AML-193 (cell line): ENCODE measurements around the gene ACTR3C.
"Not testable (repeated sequence)": the region's sequence is repeated elsewhere in the genome, so short reads cannot be mapped to it uniquely, and the experiment has no call there.

ENCODE experiments used
- DNase-seq, 2 experiments: peaks; one replicate each; lab custom pipeline; 2025; lab: John Stamatoyannopoulos, UW

The ACTR3C gene

DNA sequence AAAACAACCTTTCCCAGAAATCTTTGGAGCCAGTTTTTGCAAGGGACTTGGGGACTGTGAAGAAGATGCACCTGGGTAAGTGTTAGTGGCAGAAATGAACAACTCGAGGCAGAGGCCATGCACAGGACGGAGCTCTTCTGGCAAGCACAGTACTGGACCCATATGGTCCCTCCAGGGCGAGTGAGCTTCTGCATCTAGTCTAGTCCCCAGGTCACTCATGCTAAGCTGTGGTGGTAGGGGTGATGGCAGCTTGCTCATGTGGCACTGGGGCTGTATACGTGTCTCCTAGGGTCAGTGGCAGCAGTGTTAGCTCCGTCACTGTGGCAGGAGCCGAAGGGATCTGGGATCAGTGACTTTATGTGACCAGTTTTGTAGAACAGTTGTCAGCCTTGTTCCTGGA is 9.5 kb downstream of the ACTR3C start:
- no peak for DNase-seq

DNA sequence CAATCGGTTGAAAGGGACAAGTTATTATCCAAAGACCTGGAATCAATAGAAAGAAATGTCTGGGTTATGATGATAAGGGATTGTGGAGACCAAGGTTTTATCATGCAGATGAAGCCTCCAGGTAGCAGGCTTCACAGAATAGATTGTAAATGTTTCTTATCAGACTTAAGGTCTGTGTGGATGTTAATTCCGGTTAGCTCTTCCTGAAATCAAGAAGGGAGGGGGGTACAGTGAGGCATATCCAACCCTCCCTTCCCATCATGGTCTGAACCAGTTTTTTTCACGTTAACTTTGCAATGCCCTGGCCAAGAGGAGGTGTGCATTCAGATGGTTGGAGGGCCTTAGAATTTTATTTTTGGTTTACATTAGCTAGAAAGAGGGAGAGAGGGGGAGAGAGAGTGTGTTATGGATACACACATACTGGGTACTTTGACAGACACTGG is 10.0 kb downstream of the ACTR3C start:
- no peak for DNase-seq

DNA sequence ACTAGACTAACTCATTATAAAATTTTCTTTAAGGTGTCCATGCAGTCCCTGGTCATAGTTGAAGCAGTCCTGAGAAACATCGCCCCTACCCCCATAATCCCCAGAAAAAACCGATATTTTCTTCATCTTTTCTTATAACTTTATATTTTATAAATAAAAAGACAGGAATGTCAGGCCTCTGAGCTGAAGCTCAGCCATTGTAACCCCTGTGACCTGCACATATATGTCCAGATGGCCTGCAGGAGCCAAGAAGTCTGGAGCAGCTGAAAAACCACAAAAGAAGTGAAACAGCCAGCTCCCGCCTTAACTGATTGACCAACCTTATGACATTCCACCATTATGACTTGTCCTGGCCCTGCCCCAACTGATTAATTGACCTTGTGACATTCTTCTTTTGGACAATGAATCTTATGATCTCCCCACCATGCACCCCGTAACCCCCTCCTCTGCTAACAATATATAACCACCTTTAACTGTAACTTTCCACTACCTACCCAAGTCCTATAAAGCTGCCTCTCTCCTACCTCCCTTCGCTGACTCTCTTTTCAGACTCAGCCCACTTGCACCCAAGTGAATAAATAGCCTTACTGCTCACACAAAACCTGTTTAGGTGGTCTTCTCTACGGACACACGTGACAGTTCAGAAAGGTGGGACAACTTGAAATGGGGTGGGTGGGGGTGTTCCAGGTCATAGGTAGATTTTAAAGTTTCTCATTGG is 10.5 kb downstream of the ACTR3C start:
- DNase-seq = not testable (repeated sequence)

DNA sequence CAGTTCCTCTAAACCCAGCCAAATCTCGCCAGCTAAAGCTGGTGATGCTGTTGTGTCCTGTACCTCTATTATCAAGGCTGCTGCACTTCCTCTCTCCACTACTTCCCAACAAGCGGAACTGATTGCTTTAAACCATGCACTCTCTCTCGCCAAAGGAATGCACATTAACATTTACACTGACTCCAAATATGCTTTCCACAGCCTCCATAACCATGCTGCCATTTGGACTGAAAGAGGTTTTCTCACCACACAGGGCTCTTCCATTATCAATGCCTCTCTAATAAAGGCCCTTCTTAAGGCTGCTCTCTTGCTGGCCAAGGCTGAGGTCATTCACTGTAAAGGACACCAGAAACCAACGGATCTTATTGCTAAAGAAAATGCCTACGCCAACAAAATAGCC is 11.6 kb downstream of the ACTR3C start:
- DNase-seq = no peak

DNA sequence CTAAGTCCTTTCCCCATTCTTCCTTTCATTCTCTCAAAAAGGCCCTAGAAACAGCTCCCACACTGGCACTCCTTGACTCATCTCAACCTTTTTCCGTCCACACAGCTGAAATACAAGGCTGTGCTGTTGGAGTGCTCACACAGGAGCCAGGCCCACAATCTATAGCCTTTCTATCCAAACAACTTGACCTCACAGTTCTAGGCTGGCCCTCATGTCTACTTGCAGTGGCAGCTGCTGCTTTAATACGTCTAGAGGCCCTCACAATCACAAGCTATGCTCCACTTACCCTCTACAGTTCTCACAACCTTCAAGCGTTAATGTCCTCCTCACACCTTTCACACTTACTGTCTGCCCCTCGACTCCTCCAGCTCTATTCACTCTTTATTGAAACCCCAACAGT is 12.2 kb downstream of the ACTR3C start:
- no peak for DNase-seq

DNA sequence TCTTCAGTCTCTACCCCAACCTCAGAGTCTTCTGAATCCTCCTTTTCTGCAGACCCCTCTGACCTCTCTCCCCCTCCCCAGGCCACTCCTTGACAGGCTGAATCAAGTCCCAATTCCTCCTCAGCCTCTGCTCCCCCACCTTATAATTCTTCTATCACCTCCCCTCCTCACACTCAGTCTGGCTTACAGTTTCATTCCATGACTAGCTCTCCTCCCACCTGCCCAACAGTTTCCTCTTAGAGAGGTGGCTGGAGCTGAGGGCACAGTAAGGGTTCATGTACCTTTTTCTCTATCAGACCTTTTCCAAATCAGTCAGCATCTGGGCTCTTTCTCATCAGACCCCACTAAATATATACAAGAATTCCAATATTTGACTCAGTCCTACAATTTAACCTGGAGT is 14.8 kb downstream of the ACTR3C start:
- DNase-seq = no peak

DNA sequence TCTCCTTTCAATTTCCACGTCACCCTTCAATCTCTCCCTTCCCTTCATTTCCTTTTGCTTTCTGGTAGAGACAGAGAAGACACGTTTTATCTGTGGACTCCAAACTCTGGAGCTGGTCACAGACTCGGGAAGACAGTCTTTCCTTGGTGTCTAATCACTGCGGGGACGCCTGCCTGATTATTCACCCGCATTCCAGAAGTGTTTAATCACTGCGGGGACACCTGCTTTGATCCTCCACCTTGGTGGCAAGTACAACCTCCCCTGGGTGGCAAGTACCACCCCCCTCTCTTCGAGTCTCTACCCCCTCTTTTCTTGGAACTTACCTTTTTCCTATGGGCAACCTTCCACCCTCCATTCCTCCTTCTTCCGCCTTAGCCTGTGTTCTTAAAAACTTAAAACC is 15.4 kb downstream of the ACTR3C start:
- DNase-seq = no peak

DNA sequence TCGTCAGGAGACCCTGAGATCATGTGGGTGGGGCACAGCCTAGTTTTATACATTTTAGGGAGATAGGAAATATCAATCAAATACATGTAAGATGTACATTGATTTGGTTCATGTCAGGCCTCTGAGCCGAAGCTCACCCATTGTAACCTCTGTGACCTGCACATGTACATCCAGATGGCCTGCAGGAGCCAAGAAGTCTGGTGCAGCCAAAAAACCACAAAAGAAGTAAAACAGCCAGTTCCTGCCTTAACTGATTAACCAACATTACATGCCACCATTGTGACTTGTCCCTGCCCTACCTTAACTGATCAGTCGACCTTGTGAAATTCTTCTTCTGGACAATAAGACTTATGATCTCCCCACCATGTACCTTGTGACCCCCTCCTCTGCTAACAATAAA is 16.2 kb downstream of the ACTR3C start:
- DNase-seq = no peak

DNA sequence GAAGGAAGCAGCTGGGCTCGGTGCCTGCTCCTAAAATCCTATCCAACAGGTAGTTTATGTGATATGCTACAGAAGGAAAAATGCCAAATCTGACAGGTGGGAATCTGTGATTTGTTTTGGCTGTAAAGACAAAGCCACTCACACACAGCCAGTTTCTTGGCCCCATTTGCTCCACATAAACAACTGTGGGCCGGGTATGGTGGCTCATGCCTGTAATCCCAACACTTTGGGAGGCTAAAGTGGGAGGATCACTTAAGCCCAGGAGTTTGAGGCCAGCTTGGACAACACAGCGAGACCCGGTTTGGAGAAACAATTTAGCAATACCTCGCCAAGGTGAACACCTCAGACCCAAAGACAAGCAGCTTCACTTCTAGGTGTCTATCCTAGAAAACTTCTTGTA is 17.0 kb downstream of the ACTR3C start:
- not testable (repeated sequence) for DNase-seq

DNA sequence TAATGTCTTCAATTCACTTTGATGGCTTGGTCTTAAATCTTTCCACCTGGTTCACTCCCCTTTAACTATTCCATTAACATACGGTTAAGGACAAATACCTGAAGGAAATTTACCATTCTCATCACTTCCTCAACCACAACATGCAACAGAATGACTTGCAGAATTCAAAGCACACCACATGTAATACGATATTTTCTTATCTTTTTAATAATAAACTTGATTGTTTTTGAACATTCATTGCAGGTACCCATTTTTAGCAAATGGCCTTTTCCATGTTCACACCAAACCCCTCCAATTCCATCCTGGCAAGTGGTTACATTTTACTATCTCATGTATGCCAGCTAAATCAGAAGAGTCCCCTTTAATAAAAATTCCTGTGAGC is 17.5 kb downstream of the ACTR3C start:
- DNase-seq = not testable (repeated sequence)

DNA sequence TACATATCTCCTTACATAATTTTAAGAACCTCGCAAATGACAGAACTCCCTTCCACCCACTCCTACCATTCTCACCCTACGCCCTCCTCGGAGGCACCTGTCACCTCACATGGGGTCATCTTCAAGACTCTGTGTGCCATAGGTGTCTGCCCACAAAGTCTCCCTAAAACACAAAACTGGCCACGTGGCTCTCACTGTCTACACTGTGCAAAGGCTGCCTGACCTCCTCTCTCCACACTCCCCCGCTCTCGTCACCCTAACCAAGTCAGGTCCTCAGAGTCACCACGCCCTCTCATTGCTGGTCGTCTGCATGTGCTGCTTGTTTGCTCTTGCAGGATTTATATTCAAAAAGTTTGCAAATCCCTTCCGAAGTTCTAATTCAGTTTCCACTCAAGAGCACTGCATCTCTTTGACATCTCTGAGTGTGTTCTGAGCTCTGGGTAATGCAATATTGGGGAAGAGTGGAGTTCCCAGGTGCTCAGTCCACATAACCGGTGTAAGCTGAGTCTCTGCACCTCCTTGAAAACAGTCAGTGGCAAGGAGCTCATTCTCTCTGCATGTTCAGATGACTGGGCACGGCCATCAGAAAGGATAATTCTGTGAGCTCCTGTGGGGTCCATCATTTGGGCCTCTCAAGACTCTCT is 18.0 kb downstream of the ACTR3C start:
- DNase-seq = not testable (repeated sequence)

DNA sequence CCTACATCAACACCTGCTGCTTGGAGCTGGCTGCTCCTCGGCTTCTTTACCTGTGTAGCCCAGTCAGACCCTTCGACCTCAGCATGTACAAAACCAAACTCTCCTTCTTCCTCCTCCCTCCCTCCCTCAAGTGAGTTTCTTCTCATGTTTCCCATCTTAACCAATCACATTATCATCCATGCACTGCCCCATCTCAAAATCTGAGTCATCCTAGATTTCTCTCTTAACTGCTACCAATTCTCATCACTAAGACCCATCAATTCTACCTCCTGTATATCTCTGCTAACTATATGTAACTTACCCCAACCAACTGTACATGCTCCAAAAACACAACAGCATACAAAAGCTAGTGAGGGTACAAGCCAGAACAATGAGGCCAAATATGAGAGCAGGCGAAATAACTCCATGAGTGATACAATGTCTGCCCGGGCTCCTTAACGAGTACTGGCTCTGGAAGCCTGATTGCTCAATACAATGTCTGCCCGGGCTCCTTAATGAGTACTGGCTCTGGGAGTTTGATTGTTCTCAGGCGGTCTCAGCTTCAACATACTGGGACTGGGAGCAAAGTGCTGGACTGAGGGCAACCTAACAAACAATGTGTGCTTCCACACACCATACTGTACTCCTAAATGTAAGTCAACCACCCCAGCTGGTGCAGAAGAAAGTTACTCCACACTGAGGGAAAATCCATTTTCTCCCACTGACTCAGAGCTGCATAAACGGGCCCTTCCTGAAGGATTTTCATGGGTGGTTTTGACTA is 18.7 kb downstream of the ACTR3C start:
- DNase-seq = not testable (repeated sequence)

DNA sequence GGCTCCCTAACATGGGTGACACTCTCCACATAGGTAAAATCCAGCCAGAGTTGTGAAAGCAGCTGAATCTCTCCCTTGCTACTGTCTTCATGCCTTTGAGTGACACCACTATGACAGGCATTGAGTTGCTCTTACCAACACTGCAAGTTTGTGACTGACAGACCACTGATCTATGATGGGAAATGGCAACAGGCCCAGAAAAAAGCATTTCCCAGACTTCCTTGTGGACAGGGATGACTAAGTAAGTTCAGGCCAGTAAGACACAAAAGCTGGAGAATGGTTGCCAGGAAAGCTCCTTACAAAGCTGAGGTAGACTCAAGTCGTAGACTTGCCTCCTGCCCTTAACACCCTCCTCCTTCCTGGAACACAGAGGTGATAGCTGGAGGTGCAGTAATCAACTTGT is 20.4 kb downstream of the ACTR3C start:
- DNase-seq = not testable (repeated sequence)

DNA sequence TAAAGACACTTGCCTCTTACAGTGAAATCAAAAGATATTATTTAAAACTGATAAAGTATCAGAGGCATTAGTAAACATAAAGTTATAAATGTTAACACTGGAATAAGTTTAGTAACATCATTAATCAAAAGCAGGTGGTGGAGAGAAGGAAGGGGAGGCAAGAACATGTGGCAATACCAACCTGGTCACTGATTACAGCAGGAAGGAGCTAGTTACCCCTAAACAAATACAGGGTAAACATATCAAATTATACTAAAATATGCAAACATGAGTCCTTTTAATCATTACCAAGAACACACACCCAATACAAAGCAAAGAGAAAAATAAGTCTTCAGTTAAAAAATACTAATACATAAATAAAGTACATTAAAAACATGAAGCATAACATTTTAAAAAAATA is 25.4 kb downstream of the ACTR3C start:
- DNase-seq = not testable (repeated sequence)

DNA sequence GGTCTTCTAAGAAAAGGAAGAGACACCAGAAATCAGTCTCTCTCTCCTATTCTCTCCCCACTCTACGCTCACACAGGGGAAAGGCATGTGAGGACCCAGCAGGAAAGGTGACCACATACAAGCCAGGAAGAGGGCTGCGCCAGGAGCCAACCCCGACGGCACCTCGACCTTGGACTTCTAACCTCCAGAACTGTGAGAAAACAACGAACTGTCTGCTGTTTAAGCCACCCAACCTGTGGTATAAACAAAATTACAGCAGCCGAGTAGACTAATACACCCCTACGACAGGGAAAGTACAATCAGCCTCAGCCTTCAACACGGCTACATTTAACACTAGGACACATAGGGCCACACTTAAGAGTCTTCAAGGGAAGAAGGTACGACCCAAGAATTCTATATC is 26.5 kb downstream of the ACTR3C start:
- DNase-seq = not testable (repeated sequence)

DNA sequence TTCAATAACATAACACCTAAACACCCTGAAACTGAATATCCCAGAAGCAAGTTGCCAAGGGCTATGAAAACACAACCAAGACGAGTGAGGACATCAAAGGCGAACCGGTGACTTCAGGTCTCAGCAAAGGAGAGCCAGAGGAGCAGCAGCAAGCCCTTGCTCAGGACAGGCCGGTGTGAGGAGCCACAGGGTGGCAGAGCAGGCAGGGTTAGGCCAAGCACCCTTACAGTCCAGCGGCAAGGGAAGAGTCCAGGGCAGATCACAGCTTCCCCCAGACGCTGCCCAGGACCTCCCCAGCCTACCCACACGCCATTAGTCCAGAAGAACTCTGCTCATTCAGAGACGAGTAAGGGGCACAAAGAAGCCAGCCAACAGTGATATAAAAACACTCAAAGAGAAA is 27.7 kb downstream of the ACTR3C start:
- not testable (repeated sequence) for DNase-seq

DNA sequence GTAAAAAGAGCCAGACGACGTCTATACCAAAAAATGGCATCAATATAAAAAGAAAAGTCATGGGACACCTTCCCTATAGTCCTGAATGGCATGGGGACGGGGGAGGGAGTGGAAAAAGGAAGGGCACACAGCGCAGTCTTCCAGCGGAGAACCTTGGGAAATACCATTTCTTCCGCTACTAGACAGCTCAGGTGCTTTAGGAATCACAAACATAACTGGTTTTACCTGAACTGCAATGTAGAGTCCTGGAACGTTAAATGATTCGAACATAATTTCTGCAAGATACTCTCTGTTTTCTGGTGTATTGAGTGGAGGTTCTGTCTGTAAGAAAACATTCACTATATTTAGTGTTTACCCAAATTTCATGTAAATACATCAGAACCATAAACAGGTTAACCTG is 28.3 kb downstream of the ACTR3C start:
- not testable (repeated sequence) for DNase-seq

DNA sequence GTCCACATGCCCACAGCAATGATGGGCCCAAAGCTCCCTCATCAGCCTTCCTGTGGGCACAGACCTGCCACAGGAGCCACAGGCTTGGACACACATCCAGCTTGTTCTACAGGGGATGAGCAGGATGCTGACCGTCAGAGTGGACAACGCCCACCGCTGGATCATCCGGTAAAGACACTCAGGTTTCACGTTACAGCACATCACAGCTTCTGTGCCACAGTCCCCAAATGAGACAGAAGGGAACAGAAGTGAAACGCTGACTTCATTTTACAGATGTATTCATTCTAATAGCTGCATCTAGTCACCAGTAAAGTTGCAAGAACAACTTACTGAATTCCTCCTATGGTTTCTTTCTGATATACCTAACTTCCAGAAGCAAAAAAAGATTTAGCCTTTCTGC is 33.0 kb downstream of the ACTR3C start:
- DNase-seq = not testable (repeated sequence)

DNA sequence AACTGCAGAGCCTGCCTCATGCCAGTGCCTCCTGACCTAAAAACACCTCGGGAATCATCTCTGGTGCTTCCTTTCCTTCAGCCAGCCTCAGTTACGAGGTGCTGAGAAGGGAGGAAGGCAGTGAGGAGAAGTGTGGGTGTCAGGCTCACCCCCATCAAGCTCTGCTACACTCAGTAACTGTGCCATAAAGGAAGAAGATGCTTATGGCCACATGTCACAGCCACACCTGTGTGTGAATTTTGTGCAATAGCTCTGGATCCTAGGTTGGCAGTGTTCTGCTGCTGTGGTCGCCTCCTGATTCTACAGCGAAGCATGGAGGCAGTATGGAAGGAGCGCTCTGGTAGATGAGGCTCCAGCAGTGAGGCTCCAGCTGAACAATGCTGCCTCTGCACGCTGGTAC is 34.5 kb downstream of the ACTR3C start:
- DNase-seq = not testable (repeated sequence)

DNA sequence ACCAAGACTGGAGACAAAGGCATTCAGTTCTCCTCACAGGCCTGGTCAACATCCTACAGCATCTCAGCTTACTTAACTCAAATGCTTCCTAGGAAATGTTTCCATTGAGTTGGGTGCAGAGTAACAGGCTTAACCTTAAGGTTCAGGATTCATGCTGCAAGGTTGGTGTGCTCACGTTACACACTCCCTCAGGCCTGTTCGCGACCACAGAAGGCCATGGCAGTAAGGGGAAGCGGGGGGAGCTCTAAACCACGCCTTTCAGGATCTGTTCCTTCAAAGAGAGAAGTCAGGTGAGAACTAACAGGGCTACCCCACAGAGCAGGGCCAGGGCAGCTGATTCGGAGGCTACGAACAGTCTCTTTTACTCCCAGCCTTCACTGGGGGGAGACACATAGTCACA is 35.5 kb downstream of the ACTR3C start:
- not testable (repeated sequence) for DNase-seq

DNA sequence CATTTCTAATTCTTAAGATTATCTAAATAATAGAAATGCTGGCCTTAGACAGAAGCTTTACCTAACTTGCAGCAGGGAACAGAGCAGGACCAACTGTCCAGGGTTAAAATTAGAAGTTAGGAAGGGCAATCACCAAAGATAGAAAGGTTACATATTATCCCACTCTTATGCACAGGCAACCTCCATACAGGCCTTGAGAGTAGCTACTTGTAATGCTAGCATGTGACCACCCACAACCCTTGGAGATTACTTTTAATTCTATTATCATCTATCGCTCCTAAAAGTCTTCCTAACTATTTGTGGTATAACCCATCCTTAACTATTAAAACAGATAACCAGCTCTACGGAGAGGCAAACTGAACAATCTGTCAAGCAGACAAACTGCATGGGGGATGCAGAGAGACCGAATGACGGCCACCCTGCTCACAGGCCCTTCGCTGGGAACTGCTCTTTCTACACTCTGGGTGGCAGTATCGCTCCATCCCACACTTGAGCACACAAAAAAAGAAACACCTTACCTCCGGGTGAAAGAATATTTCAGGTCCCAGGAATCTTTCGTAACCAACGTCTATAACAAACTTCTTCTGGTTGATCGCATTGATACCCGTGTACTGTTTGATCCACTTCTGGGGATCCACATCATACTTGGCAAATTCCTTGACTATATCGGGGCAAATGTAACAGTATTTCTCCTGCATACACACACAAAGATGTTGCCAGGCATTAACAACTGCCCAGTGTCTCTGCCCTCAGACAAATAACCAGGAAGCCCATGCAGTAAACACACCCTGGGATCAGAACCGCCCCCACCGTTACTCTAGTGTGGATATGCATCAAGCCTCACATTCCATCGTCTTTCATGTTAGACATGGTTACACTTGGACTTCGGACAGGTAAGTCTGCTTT is 37.2 kb downstream of the ACTR3C start:
- peak; percentile 4 to 6 for DNase-seq

DNA sequence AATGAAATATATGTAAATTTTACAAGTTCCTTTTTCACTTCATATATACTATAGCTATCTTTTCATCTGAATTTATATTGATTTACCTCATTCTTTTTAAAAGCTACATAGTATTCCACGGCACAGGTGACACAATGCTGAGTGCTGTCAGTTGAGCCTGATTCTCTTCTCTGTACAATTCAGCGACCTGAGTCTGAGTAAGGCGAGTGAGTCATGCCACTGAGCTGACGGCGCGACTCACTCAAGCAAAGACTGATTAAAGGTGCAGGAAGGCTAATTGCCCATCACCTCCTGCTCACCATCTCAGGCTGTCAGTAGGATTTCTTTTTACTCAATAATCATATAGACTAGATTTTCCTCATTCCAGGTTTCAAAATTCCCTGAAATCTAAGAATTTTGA is 39.7 kb downstream of the ACTR3C start:
- DNase-seq = not testable (repeated sequence)
